ENCODE measurements around the gene SLC15A4.

DNA sequence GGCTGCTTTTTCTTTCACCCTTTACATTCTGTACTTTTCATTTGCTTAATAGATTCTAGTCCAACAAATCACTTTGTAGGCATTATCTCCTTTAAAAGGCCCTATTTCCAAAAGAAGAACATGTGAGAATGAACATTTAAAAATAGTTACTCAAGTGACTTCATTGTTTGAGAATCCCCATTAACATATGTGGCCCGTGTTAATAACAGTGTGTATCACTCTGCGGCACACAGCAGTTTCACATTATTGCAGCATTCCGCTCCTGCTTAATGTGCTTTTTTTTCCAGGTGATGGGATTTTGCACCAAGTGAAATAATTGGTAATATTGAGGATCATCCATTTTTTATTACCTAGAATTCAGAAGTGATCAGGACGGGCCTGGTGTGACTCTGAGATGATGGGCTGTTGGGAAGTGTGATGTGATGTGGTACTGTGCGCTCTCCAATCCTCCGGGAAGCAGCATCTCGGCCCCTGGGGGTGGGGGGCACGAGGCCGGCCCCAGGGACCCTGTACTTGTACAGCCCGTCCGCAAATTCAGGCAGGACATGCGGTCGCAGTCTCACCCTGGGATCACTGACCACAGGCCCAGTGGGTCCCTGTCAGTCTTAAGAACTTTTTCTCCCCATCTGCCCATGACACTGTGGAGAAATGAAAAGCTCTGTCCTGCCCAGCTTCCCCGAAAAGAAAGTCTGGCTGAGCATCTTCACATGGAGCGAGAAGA lies 32.9 kb downstream of the SLC15A4 start:
- TF ChIP-seq, protein P1, sequence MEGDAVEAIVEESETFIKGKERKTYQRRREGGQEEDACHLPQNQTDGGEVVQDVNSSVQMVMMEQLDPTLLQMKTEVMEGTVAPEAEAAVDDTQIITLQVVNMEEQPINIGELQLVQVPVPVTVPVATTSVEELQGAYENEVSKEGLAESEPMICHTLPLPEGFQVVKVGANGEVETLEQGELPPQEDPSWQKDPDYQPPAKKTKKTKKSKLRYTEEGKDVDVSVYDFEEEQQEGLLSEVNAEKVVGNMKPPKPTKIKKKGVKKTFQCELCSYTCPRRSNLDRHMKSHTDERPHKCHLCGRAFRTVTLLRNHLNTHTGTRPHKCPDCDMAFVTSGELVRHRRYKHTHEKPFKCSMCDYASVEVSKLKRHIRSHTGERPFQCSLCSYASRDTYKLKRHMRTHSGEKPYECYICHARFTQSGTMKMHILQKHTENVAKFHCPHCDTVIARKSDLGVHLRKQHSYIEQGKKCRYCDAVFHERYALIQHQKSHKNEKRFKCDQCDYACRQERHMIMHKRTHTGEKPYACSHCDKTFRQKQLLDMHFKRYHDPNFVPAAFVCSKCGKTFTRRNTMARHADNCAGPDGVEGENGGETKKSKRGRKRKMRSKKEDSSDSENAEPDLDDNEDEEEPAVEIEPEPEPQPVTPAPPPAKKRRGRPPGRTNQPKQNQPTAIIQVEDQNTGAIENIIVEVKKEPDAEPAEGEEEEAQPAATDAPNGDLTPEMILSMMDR (IDR thresholded peaks at IDR 0.05), result no peak
- no peak for TF ChIP-seq POLR2AphosphoS5 (IDR thresholded peaks at IDR 0.05)
- no peak for TF ChIP-seq POLR2A (IDR thresholded peaks at IDR 0.05; ENCODE audit: low read depth)
